Pons (tissue), 1 donor: ENCODE data around the gene PGM3.

ENCODE experiments used
- DNase-seq: peaks from one replicate; pipeline ENCODE4 v3.0.0-alpha.2; 2016; ENCODE audit warnings: low spot score

Gene PGM3

DNA sequence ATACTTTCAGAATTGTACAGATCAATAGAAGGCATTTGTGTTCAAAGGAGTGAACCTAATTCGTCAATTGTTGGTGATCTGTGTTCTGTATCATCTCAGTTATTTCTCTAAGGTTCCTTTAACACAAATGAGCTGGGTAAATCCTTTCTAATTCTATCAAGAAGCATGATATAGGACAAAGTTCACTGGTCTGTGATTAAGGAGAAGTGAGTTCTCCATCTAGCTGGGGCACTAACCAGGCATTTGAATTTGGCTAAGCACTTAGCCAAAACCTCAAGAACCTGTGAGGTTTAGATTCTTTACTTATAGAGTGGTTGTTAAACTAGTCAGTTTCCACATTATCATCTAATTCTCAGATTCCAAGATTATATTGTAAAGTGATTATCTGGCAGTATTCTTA, 75.3 kb downstream of the PGM3 start:
- DNase-seq = no peak
